HG03521 (cell line): Measurements from ENCODE around the gene PMIS2.

ENCODE experiments used
- ATAC-seq: cut with Tn5 transposase; IDR thresholded peaks from one replicate; pipeline ENCODE4 v1.9.1; 2021; ENCODE audit warnings: mild to moderate bottlenecking, moderate library complexity; ENCODE audit not compliant: unreplicated experiment

Gene PMIS2

GRCh38 chr19:35623327-35624010 is 37.5 kb downstream of the PMIS2 start:
- no peak for ATAC-seq

GRCh38 chr19:35628264-35628564 is 42.2 kb downstream of the PMIS2 start:
- ATAC-seq = no peak

DNA sequence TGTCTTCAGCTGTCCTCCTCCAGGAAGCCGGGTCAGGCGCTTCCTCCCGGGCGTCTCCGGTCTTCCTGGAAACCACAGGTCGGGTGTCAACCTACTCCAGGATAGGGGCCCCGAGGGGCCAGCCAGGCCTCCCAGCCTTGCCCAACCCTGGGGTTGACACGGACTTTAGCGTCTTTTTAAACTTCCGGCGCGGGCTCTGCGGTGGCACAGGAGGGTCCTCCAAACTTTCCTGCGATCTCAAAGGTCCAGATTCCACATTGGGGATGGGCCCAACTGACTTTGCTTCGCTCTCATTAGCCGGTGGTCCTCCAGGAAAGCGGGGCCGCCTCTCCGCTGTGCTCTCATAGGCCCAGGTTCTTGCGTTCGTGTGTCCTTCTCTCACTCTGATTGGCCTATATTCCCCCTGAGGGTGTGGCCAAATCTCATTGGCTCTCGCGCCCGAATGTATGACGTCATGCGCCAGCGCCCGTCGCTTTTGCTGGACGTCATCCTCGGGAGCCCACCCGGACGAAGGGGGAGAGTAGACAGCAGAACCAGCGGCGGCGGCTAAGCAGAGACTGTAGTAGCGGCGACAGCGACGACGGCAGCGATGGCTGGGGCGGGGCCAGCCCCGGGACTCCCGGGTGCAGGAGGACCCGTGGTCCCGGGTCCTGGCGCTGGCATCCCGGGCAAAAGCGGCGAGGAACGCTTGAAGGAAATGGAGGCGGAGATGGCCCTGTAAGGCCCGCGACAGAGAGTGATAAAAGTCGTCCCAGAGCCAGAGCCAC is 42.8 kb downstream of the PMIS2 start, which contains the start of gene RBM42:
Gene RBM42 (plus strand): TSS at position 472 of the 767 bp plus-strand sequence. CDS start 118 bp downstream, at position 590.
- ATAC-seq = peak; percentile 94

DNA sequence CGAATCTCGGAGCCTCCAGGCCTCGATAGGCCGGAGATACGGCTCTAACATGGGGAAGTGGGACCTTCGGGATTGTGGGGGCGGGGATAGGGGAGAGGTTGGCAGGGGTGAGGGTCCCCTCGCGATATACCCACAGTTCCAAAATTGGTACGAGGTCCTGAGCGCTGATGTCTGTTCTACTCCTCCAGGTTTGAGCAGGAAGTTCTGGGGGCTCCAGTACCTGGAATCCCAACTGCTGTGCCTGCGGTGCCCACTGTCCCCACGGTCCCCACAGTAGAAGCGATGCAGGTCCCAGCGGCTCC is 43.3 kb downstream of the PMIS2 start:
- ATAC-seq = peak; percentile 2

GRCh38 chr19:35633727-35634440 is 47.9 kb downstream of the PMIS2 start:
- ATAC-seq = no peak

- no peak for ATAC-seq
Measured at GRCh38 chr19:35636651-35637050, 50.7 kb downstream of the PMIS2 start.
